Testis (tissue), 2 donors: ENCODE measurements around the gene BICD2.

Experiments
- POLR2A ChIP-seq: fragments of 450-650 bp; IDR thresholded peaks from one replicate; pipeline ENCODE4 v1.6.1; 2017; ENCODE audit warnings: antibody characterized with exemption, mild to moderate bottlenecking, moderate library complexity
- TF ChIP-seq, protein P1 (sequence below), 3 experiments: fragments of 450-650 bp in 2 of 3; fragments of 200-600 bp in 1 of 3; sonication (generic) in 1 of 3; IDR thresholded peaks; one replicate each; pipeline ENCODE4 v1.5.1; 2016 to 2019; ENCODE audit warnings: antibody characterized with exemption in 3 of 3, mild to moderate bottlenecking in 2 of 3, moderate library complexity in 1 of 3

DNA sequence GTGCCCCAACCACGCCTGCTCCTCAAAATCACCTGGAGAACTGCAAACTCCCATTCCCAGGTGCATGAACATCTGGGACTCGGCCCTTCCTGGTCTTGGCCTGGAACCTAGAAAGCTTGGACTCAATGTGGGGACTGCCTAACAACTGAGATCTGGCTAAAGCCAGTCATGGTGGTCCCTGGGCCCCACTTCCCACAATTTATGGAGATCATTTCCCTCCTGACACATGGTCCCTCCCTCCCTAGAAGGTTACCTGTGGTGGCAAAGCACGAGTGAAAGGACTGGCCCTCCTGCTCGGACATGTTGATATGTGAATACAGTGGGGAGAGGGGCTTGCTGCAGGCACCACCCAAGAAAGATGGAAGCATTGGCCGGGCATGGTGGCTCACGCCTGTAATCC, 18.8 kb downstream of the BICD2 start:
- TF ChIP-seq, protein P1, sequence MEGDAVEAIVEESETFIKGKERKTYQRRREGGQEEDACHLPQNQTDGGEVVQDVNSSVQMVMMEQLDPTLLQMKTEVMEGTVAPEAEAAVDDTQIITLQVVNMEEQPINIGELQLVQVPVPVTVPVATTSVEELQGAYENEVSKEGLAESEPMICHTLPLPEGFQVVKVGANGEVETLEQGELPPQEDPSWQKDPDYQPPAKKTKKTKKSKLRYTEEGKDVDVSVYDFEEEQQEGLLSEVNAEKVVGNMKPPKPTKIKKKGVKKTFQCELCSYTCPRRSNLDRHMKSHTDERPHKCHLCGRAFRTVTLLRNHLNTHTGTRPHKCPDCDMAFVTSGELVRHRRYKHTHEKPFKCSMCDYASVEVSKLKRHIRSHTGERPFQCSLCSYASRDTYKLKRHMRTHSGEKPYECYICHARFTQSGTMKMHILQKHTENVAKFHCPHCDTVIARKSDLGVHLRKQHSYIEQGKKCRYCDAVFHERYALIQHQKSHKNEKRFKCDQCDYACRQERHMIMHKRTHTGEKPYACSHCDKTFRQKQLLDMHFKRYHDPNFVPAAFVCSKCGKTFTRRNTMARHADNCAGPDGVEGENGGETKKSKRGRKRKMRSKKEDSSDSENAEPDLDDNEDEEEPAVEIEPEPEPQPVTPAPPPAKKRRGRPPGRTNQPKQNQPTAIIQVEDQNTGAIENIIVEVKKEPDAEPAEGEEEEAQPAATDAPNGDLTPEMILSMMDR (IDR thresholded peaks at IDR 0.05) = no peak
- TF ChIP-seq POLR2A = no peak
